OCI-LY7 (cell line): ENCODE results near the gene ASCC2. TPM values are rescaled to one million over a fixed set of nuclear protein-coding genes. Genes with fewer than 3 reads are reported as not detected.

Experiments used
- BruUV-seq: library from RNA; stranded (reverse); fragments of 400-500 nt; replicated peaks from 2 replicates; lab custom pipeline; 2021; lab: Mats Ljungman, UMichigan
- CTCF ChIA-PET: fragments of 300-600 bp; sonication (Branson Sonifier 250); formaldehyde crosslinking; loops from one replicate; lab custom pipeline; 2022; ENCODE audit warnings: antibody characterized with exemption; ENCODE audit not compliant: unreplicated experiment; lab: Charles Lee
- POLR2A ChIA-PET: fragments of 300-600 bp; sonication (Branson Sonifier 250); formaldehyde crosslinking; loops from one replicate; lab custom pipeline; 2022; ENCODE audit warnings: antibody characterized with exemption; lab: Charles Lee
- DNase-seq: peaks from one replicate; pipeline ENCODE4 v3.0.0-alpha.2; 2015; ENCODE audit warnings: low spot score
- H2AFZ ChIP-seq: fragments of 200-600 bp; sonication (generic), shearing (Covaris generic); 2 replicates; pipeline ENCODE4 v1.6.1; 2014; ENCODE audit warnings: mild to moderate bottlenecking, antibody characterized with exemption, low read length, moderate library complexity
- H3K27ac ChIP-seq: fragments of 200-600 bp; sonication (generic); 2 replicates; pipeline ENCODE4 v1.5.1; 2014; ENCODE audit warnings: mixed run types, low read depth, mild to moderate bottlenecking, moderate library complexity, low read length, inconsistent platforms; ENCODE audit not compliant: poor library complexity, severe bottlenecking
- H3K36me3 ChIP-seq: fragments of 200-600 bp; sonication (generic); 2 replicates; pipeline ENCODE4 v1.6.1; 2014; ENCODE audit warnings: mild to moderate bottlenecking, antibody characterized with exemption, low read length, moderate library complexity, mixed read lengths; ENCODE audit not compliant: insufficient read depth
- H3K4me1 ChIP-seq: fragments of 200-600 bp; sonication (generic); 2 replicates; pipeline ENCODE4 v1.5.1; 2014; ENCODE audit warnings: mild to moderate bottlenecking, low read length; ENCODE audit not compliant: insufficient read depth, poor library complexity, severe bottlenecking
- H3K4me2 ChIP-seq: fragments of 200-600 bp; sonication (generic); 2 replicates; pipeline ENCODE4 v1.6.1; 2014; ENCODE audit warnings: mild to moderate bottlenecking, low read length
- H3K4me3 ChIP-seq: fragments of 200-600 bp; sonication (generic); 2 replicates; pipeline ENCODE4 v1.5.1; 2014; ENCODE audit warnings: mild to moderate bottlenecking, low read depth, low read length; ENCODE audit not compliant: poor library complexity, severe bottlenecking
- H3K79me2 ChIP-seq: fragments of 200-600 bp; sonication (generic); 2 replicates; pipeline ENCODE4 v1.6.1; 2016; ENCODE audit warnings: low read depth, mild to moderate bottlenecking, low read length, moderate library complexity, mixed read lengths; ENCODE audit not compliant: insufficient read depth
- H3K9me2 ChIP-seq: fragments of 200-600 bp; sonication (generic); 2 replicates; pipeline ENCODE4 v1.6.1; 2016; ENCODE audit warnings: mild to moderate bottlenecking, low read length, mixed read lengths; ENCODE audit not compliant: insufficient read depth
- H3K9me3 ChIP-seq: fragments of 200-600 bp; sonication (generic); 2 replicates; pipeline ENCODE4 v1.6.1; 2014; ENCODE audit warnings: mild to moderate bottlenecking, mixed run types, low read length, mixed read lengths
- H4K20me1 ChIP-seq: fragments of 200-600 bp; sonication (generic); 2 replicates; pipeline ENCODE4 v1.6.1; 2014; ENCODE audit warnings: mild to moderate bottlenecking, antibody characterized with exemption, low read length, moderate library complexity, mixed read lengths; ENCODE audit not compliant: insufficient read depth
- EZH2phosphoT487 ChIP-seq: fragments of 200-600 bp; sonication (generic); IDR thresholded peaks from 2 replicates; pipeline ENCODE4 v1.6.1; 2018; ENCODE audit warnings: low read depth, borderline replicate concordance, mild to moderate bottlenecking, mixed run types, antibody characterized with exemption, low read length, moderate library complexity, mixed read lengths
- intact Hi-C: fragments of 100-400 bp; cut with micrococcal nuclease; formaldehyde crosslinking; loops from one replicate; pipeline ENCODE4 v1.10.0; 2022; ENCODE audit not compliant: unreplicated experiment
- total RNA-seq, 2 experiments: library from RNA; depleted of rRNA in 1 of 2; stranded (reverse); fragments of >200 nt in 1 of 2; shearing (Covaris generic) in 1 of 2; gene quantifications; 2 replicates each; pipeline ENCODE4 v1.2.3, GENCODE V29; 2014 to 2022
- TF ChIP-seq, protein P1 (sequence below): fragments of 200-600 bp; sonication (generic); conservative IDR thresholded peaks from 2 replicates; pipeline ENCODE4 v1.5.1; 2014; ENCODE audit warnings: mild to moderate bottlenecking, antibody characterized with exemption, low read length, moderate library complexity, mixed read lengths

ASCC2 gene
- total RNA-seq, 2 experiments from 2014 or later = 40.2 to 68.8 TPM

- no TSS peak for BruUV-seq
- Histone ChIP-seq H3K4me3 (no peak overlapping the region), H3K4me2 (no peak overlapping the region), H3K79me2 (no peaks in the 10 kb centered on the region), H2AFZ (no peak overlapping the region), H4K20me1 (no peaks in the 10 kb centered on the region), H3K4me1 (no peaks in the 10 kb centered on the region), H3K36me3 (no peaks in the 10 kb centered on the region), H3K9me3 (no peaks in the 10 kb centered on the region), H3K27ac (no peak overlapping the region), H3K9me2 (no peaks in the 10 kb centered on the region)
- intact Hi-C loops = no loop called here
- no peak for DNase-seq
- CTCF ChIA-PET = no interaction called here
- POLR2A ChIA-PET = no interaction called here
- no peak for TF ChIP-seq EZH2phosphoT487
- TF ChIP-seq, protein P1, sequence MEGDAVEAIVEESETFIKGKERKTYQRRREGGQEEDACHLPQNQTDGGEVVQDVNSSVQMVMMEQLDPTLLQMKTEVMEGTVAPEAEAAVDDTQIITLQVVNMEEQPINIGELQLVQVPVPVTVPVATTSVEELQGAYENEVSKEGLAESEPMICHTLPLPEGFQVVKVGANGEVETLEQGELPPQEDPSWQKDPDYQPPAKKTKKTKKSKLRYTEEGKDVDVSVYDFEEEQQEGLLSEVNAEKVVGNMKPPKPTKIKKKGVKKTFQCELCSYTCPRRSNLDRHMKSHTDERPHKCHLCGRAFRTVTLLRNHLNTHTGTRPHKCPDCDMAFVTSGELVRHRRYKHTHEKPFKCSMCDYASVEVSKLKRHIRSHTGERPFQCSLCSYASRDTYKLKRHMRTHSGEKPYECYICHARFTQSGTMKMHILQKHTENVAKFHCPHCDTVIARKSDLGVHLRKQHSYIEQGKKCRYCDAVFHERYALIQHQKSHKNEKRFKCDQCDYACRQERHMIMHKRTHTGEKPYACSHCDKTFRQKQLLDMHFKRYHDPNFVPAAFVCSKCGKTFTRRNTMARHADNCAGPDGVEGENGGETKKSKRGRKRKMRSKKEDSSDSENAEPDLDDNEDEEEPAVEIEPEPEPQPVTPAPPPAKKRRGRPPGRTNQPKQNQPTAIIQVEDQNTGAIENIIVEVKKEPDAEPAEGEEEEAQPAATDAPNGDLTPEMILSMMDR = no peak
Measured at GRCh38 chr22:29877620-29878019, 39.5 kb upstream of the ASCC2 start.

GRCh38 chr22:29873943-29874342 is 35.9 kb upstream of the ASCC2 start:
- Histone ChIP-seq H3K27ac (no peak overlapping the region), H2AFZ (no peak overlapping the region), H3K9me2 (no peaks in the 10 kb centered on the region), H3K4me2 (no peak overlapping the region), H3K36me3 (no peaks in the 10 kb centered on the region), H3K4me3 (no peak overlapping the region), H3K79me2 (no peaks in the 10 kb centered on the region), H4K20me1 (no peaks in the 10 kb centered on the region), H3K9me3 (no peaks in the 10 kb centered on the region), H3K4me1 (no peaks in the 10 kb centered on the region)
- no peak for DNase-seq
- BruUV-seq = no TSS peak
- intact Hi-C loops = no loop called here
- ChIA-PET POLR2A (interaction anchor here (0.6 kb wide), 1 partner anchor 1578 kb away, joined by 3 read pairs; no protein-coding TSS in a partner anchor), CTCF (no interaction called here)
- TF ChIP-seq, protein P1 = no peak
- TF ChIP-seq EZH2phosphoT487 = no peak

DNA sequence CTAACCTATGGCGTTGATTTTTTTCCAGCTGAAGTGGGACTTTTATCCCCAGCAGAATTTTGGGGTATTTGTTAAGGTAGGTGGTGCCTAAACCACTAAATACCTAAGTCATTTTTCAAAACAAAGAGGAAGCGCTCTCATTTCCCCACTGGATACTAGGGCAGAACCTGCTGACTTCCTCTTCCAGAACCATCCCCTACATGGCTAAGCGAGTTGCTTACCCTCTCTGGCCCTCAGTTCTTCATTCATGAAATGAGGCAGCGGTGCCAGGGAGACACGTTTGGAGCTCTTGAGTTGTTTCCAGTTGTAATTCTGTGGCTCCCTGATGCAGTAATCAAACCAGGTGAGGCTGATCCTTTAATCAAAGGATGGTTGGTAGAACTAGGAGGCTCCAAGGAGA is 34.9 kb upstream of the ASCC2 start:
- intact Hi-C loops = no loop called here
- Histone ChIP-seq H3K36me3 (no peaks in the 10 kb centered on the region), H3K4me3 (no peak overlapping the region), H3K9me3 (no peaks in the 10 kb centered on the region), H3K79me2 (no peaks in the 10 kb centered on the region), H3K27ac (no peak overlapping the region), H3K4me1 (no peaks in the 10 kb centered on the region), H4K20me1 (no peaks in the 10 kb centered on the region), H3K4me2 (no peak overlapping the region), H2AFZ (no peak overlapping the region), H3K9me2 (no peaks in the 10 kb centered on the region)
- CTCF ChIA-PET = no interaction called here
- POLR2A ChIA-PET = no interaction called here
- BruUV-seq = no TSS peak
- DNase-seq = no peak
- TF ChIP-seq, protein P1 = no peak
- TF ChIP-seq EZH2phosphoT487 = no peak
